ENCODE results near the gene DGLUCY.
"Not testable (repeated sequence)": the region's sequence is repeated elsewhere in the genome, so short reads cannot be mapped to it uniquely, and the experiment has no call there.

Gene DGLUCY

GRCh38 chr14:91237219-91237618, 123.3 kb downstream of the DGLUCY start:
- no peak for DNase-seq

- no peak for DNase-seq
Measured at GRCh38 chr14:91238085-91238484, 124.2 kb downstream of the DGLUCY start.

GRCh38 chr14:91238661-91239060, 124.8 kb downstream of the DGLUCY start:
- DNase-seq, result no peak

GRCh38 chr14:91241863-91242262, 128.0 kb downstream of the DGLUCY start:
- DNase-seq, result peak; percentile 74

GRCh38 chr14:91242635-91243034, 128.8 kb downstream of the DGLUCY start:
- no peak for DNase-seq

- peak; percentile 59 for DNase-seq
Measured at GRCh38 chr14:91243074-91243471, 129.2 kb downstream of the DGLUCY start.

- peak; percentile 67 for DNase-seq
Measured at GRCh38 chr14:91244501-91244901, 130.6 kb downstream of the DGLUCY start, which contains the start of gene GPR68. TSS of gene GPR68 (minus strand) at chr14:91244704. CDS start at chr14:91235050, 9,654 bp downstream.

- peak; percentile 90 for DNase-seq
Measured at GRCh38 chr14:91245029-91245428, 131.2 kb downstream of the DGLUCY start.

- not testable (repeated sequence) for DNase-seq
Measured at GRCh38 chr14:91245616-91246015, 131.7 kb downstream of the DGLUCY start.

GRCh38 chr14:91246051-91246852, 132.4 kb downstream of the DGLUCY start:
- DNase-seq, result peak; percentile 93

GRCh38 chr14:91249841-91250616, 136.2 kb downstream of the DGLUCY start:
- peak; percentile 86 for DNase-seq

- no peak for DNase-seq
Measured at GRCh38 chr14:91250912-91251311, 137.0 kb downstream of the DGLUCY start.

- peak; percentile 66 for DNase-seq
Measured at GRCh38 chr14:91252871-91253794, 139.3 kb downstream of the DGLUCY start.

- DNase-seq, result no peak
Measured at GRCh38 chr14:91253795-91254323, 140.0 kb downstream of the DGLUCY start.

GRCh38 chr14:91254461-91254860, 140.6 kb downstream of the DGLUCY start:
- DNase-seq, result peak; percentile 69

GRCh38 chr14:91255026-91255695, 141.3 kb downstream of the DGLUCY start:
- DNase-seq, result no peak

- no peak for DNase-seq
Measured at GRCh38 chr14:91256661-91257060, 142.8 kb downstream of the DGLUCY start.

- no peak for DNase-seq
Measured at GRCh38 chr14:91257328-91258010, 143.6 kb downstream of the DGLUCY start.

GRCh38 chr14:91258011-91258618, 144.2 kb downstream of the DGLUCY start:
- DNase-seq, result peak; percentile 58

GRCh38 chr14:91258876-91259275, 145.0 kb downstream of the DGLUCY start:
- DNase-seq, result no peak

- DNase-seq, result peak; percentile 79
Measured at GRCh38 chr14:91261115-91261514, 147.2 kb downstream of the DGLUCY start.

All from activated CD4-positive, alpha-beta T cell treated with anti-CD3 and anti-CD28 coated beads, Interleukin-2, Interleukin-6, amounts not matched to agents 100 ng/mL and 50 ng/mL, durations not matched to agents 16 hours and 8 hours (primary cell).